SK-N-SH (cell line): ENCODE measurements around the gene SLC22A13. TPM values are rescaled to one million over a fixed set of nuclear protein-coding genes. Genes with fewer than 3 reads are reported as not detected.

Experiments
- CTCF ChIA-PET: fragments of 300-600, 350-600 bp; formaldehyde crosslinking; extraction: SDS; loops from one replicate; lab custom pipeline; 2021; lab: Yijun Ruan, JAX
- POLR2A ChIA-PET: fragments of 350-600 bp; sonication (Branson Sonifier 250); formaldehyde crosslinking; extraction: SDS; loops from one replicate; lab custom pipeline; 2020; ENCODE audit warnings: antibody characterized with exemption, inconsistent platforms; lab: Yijun Ruan, JAX
- DNase-seq: peaks from one replicate; pipeline ENCODE4 v3.0.0; 2012
- H2AFZ ChIP-seq: fragments of 200-600 bp; sonication (generic); 2 replicates; pipeline ENCODE4 v1.8.1; 2016; ENCODE audit warnings: antibody characterized with exemption, mild to moderate bottlenecking, low read depth
- H3F3A ChIP-seq: fragments of 200-600 bp; sonication (generic); replicated peaks from 2 replicates; pipeline ENCODE3; 2016; ENCODE audit warnings: antibody characterized with exemption, mild to moderate bottlenecking; ENCODE audit not compliant: insufficient read depth
- H3K27ac ChIP-seq, 2 experiments: fragments of 200-500 bp in 1 of 2; fragments of 200-600 bp in 1 of 2; sonication (Bioruptor generic) in 1 of 2; sonication (generic), shearing (Covaris generic) in 1 of 2; 2 replicates each; pipeline versions ENCODE4 v1.5.1 to v1.6.1; 2014 to 2016; ENCODE audit warnings: low read depth in 2 of 2, inconsistent platforms in 1 of 2, low read length in 1 of 2, mild to moderate bottlenecking in 1 of 2, mixed read lengths in 1 of 2
- H3K27me3 ChIP-seq: fragments of 200-600 bp; sonication (generic), shearing (Covaris generic); 2 replicates; pipeline ENCODE4 v1.6.1; 2016; ENCODE audit warnings: mixed run types; ENCODE audit not compliant: insufficient read depth
- H3K36me3 ChIP-seq, 2 experiments: fragments of 200-500 bp in 1 of 2; fragments of 200-600 bp in 1 of 2; sonication (Bioruptor generic) in 1 of 2; sonication (generic) in 1 of 2; replicated peaks in 1 of 2; 2 replicates each; pipeline versions ENCODE3 to v1.5.1; 2014 to 2016; ENCODE audit warnings: low read length in 1 of 2, mild to moderate bottlenecking in 1 of 2; ENCODE audit not compliant: insufficient read depth in 2 of 2, control insufficient read depth in 1 of 2
- H3K4me1 ChIP-seq, 2 experiments: fragments of 200-500 bp in 1 of 2; fragments of 200-600 bp in 1 of 2; sonication (Bioruptor generic) in 1 of 2; sonication (generic), shearing (Covaris generic) in 1 of 2; 2 replicates each; pipeline versions ENCODE4 v1.5.1 to v1.6.1; 2014 to 2016; ENCODE audit warnings: low read depth in 1 of 2, low read length in 1 of 2, mixed run types in 1 of 2; ENCODE audit not compliant: insufficient read depth in 2 of 2, control insufficient read depth in 1 of 2
- H3K4me2 ChIP-seq: fragments of 200-600 bp; sonication (generic), shearing (Covaris generic); 2 replicates; pipeline ENCODE4 v1.6.1; 2017; ENCODE audit warnings: mixed run types
- H3K4me3 ChIP-seq, 2 experiments: fragments of 200-500 bp in 1 of 2; fragments of 200-600 bp in 1 of 2; sonication (Bioruptor generic) in 1 of 2; sonication (generic), shearing (Covaris generic) in 1 of 2; 2 replicates each; pipeline versions ENCODE4 v1.5.1 to v1.8.1; 2014 to 2016; ENCODE audit warnings: low read depth in 2 of 2, inconsistent platforms in 1 of 2, low read length in 1 of 2, mild to moderate bottlenecking in 1 of 2, mixed read lengths in 1 of 2, moderate library complexity in 1 of 2
- H3K79me2 ChIP-seq: fragments of 200-600 bp; sonication (generic); 2 replicates; pipeline ENCODE4 v1.8.1; 2017; ENCODE audit warnings: mild to moderate bottlenecking; ENCODE audit not compliant: insufficient read depth
- H3K9ac ChIP-seq: fragments of 200-600 bp; sonication (generic); 2 replicates; pipeline ENCODE4 v1.6.1; 2017; ENCODE audit warnings: mixed run types
- H3K9me2 ChIP-seq: fragments of 200-600 bp; sonication (generic); 2 replicates; pipeline ENCODE4 v1.6.1; 2017; ENCODE audit warnings: mixed run types
- H3K9me3 ChIP-seq: fragments of 200-600 bp; sonication (generic); 2 replicates; pipeline ENCODE4 v1.6.1; 2017; ENCODE audit warnings: mixed run types, mild to moderate bottlenecking, moderate library complexity
- H4K20me1 ChIP-seq: fragments of 200-600 bp; sonication (generic); 2 replicates; pipeline ENCODE4 v1.6.1; 2017; ENCODE audit warnings: mild to moderate bottlenecking, mixed run types; ENCODE audit not compliant: insufficient read depth
- CTCF ChIP-seq: fragments of 200-600 bp; sonication (generic); IDR thresholded peaks from 2 replicates; pipeline ENCODE4 v1.6.1; 2017; ENCODE audit warnings: antibody characterized with exemption, mild to moderate bottlenecking, moderate library complexity
- ELF1 ChIP-seq: IDR thresholded peaks from 2 replicates; pipeline ENCODE4 v1.4.0; 2012
- EP300 ChIP-seq, 2 experiments: IDR thresholded peaks; 2 replicates each; pipeline versions ENCODE4 v1.4.0 to v1.6.1; 2012; ENCODE audit warnings: borderline replicate concordance in 1 of 2, low read depth in 1 of 2, low read length in 1 of 2
- EZH2phosphoT487 ChIP-seq: fragments of 200-600 bp; sonication (generic); IDR thresholded peaks from 2 replicates; pipeline ENCODE4 v1.6.1; 2017; ENCODE audit warnings: low read depth, mixed run types, mild to moderate bottlenecking, antibody characterized with exemption, moderate library complexity, borderline replicate concordance
- FOSL2 ChIP-seq: IDR thresholded peaks from 2 replicates; pipeline ENCODE4 v1.4.0; 2012; ENCODE audit warnings: low read depth, mild to moderate bottlenecking, moderate library complexity, borderline replicate concordance
- FOXM1 ChIP-seq: IDR thresholded peaks from 2 replicates; pipeline ENCODE4 v1.4.0; 2012; ENCODE audit warnings: low read depth, mild to moderate bottlenecking
- GABPA ChIP-seq: IDR thresholded peaks from 2 replicates; pipeline ENCODE4 v1.4.0; 2012; ENCODE audit warnings: low read depth, mild to moderate bottlenecking
- IRF3 ChIP-seq: fragments of 150-350 bp; IDR thresholded peaks from 2 replicates; pipeline ENCODE4 v1.6.1; 2016; ENCODE audit warnings: mild to moderate bottlenecking, low read depth, low read length
- MAX ChIP-seq: IDR thresholded peaks from 2 replicates; pipeline ENCODE4 v1.4.0; 2012; ENCODE audit warnings: low read depth
- MEF2A ChIP-seq: IDR thresholded peaks from 2 replicates; pipeline ENCODE4 v1.4.0; 2012; ENCODE audit warnings: low read depth, borderline replicate concordance
- MXI1 ChIP-seq: IDR thresholded peaks from 2 replicates; pipeline ENCODE4 v1.6.1; 2012; ENCODE audit warnings: mild to moderate bottlenecking, low read depth, low read length, improper control_type of control experiment
- NFIC ChIP-seq: IDR thresholded peaks from 2 replicates; pipeline ENCODE4 v1.4.0; 2012; ENCODE audit warnings: borderline replicate concordance
- RAD21 ChIP-seq: IDR thresholded peaks from 2 replicates; pipeline ENCODE4 v1.6.1; 2012; ENCODE audit warnings: mild to moderate bottlenecking, low read length
- REST ChIP-seq: IDR thresholded peaks from 2 replicates; pipeline ENCODE4 v1.6.1; 2012; ENCODE audit warnings: mild to moderate bottlenecking, low read depth, low read length, moderate library complexity
- RXRA ChIP-seq: IDR thresholded peaks from 2 replicates; pipeline ENCODE4 v1.4.0; 2012; ENCODE audit warnings: low read depth, mild to moderate bottlenecking, borderline replicate concordance
- SIN3A ChIP-seq: IDR thresholded peaks from 2 replicates; pipeline ENCODE4 v1.6.1; 2012; ENCODE audit warnings: low read depth, mild to moderate bottlenecking, low read length, moderate library complexity, borderline replicate concordance
- TCF12 ChIP-seq: IDR thresholded peaks from 2 replicates; pipeline ENCODE4 v1.4.0; 2012
- USF2 ChIP-seq: fragments of 150-350 bp; IDR thresholded peaks from 2 replicates; pipeline ENCODE4 v1.6.1; 2017; ENCODE audit warnings: antibody characterized with exemption, low read length, low read depth, borderline replicate concordance
- ZBTB33 ChIP-seq: IDR thresholded peaks from 2 replicates; pipeline ENCODE4 v1.4.0; 2012; ENCODE audit warnings: low read depth, borderline replicate concordance
- WGBS: methylation state at CpG from one replicate; pipeline ENCODE4 v1.1.6; 2017; ENCODE audit warnings: low lambda C conversion rate; 5-methylcytosine and 5-hydroxymethylcytosine counted together
- polyA plus RNA-seq, 3 experiments: library from polyadenylated mRNA; depleted of rRNA; stranded (reverse); fragments of >200 nt; gene quantifications; 2 replicates each; pipeline ENCODE4 v1.2.3, GENCODE V29; 2012

Gene SLC22A13
- polyA plus RNA-seq, 1 of the 3 experiments (the other 2 are of a cell fraction), result 0.08 TPM

GRCh38 chr3:38306941-38307340 is 41.3 kb downstream of the SLC22A13 start:
- TF ChIP-seq EP300 (IDR thresholded peaks at IDR 0.05; ENCODE audit: borderline replicate concordance in 1 of 2, low read depth in 1 of 2, low read length in 1 of 2) (no peak), EZH2phosphoT487 (no peak), NFIC (no peak), GABPA (no peak), USF2 (no peak), ZBTB33 (no peak), CTCF (no peak), FOXM1 (no peak), RAD21 (no peak), IRF3 (no peak), FOSL2 (no peak), REST (no peak), TCF12 (no peak), MEF2A (no peak), MXI1 (no peak), ELF1 (no peak), RXRA (no peak), MAX (no peak), SIN3A (no peak)
- TF ChIP-seq, all 33 proteins: peak for 0
- H2AFZ ChIP-seq, result no peak overlapping the region
- ChIA-PET CTCF (interaction anchor here (1.0 kb wide), 1 partner anchor 170 kb away, joined by 3 read pairs; the partner anchor contains the start of gene ACAA1), POLR2A (no interaction called here)
- DNase-seq, result no peak
- no peaks in the 10 kb centered on the region for H4K20me1 ChIP-seq
- H3K9me3 ChIP-seq, result no peaks in the 10 kb centered on the region
- H3K27ac ChIP-seq, result no peak overlapping the region
- no peaks in the 10 kb centered on the region for H3F3A ChIP-seq
- H3K27me3 ChIP-seq, result no peaks in the 10 kb centered on the region; the same call in 1 of the 2 replicates
- no peak overlapping the region for H3K9ac ChIP-seq
- WGBS, result 40% methylated on average over 3 of the region's 5 CpGs
- no peaks in the 10 kb centered on the region for H3K4me1 ChIP-seq
- H3K36me3 ChIP-seq, result no peaks in the 10 kb centered on the region
- no peaks in the 10 kb centered on the region for H3K9me2 ChIP-seq
- no peak overlapping the region for H3K4me2 ChIP-seq
- H3K79me2 ChIP-seq, result no peaks in the 10 kb centered on the region
- H3K4me3 ChIP-seq, result no peak overlapping the region
